GM12801 (cell line): ENCODE results near the gene FSTL4.

Experiments
- CTCF ChIP-seq: IDR thresholded peaks from one replicate; pipeline ENCODE4 v1.5.1; 2011; ENCODE audit warnings: control low read depth; ENCODE audit not compliant: insufficient read length; ENCODE audit errors: extremely low read depth

The FSTL4 gene

GRCh38 chr5:133331941-133332340 lies 280.4 kb downstream of the FSTL4 start:
- TF ChIP-seq CTCF: no peak

DNA sequence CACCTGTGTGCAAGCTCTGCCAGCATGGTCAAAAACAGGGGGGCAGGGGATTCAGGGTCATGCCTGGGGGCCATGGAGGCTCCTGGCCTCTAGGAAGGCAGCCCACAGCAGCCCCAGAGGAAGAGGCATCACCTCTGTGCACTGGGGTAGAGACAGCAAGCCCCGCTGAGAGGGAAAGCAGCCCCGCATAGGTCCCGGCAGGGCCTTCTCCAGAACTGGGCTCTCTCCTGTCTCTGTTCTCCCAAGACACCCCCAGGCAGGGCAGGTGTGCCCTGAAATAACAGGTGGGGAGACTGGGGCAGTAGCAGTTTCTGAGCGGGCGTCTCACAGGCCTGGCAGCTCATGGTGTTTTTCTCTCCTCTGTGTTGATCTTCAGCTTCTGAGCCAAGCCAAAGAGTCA lies 281.4 kb downstream of the FSTL4 start:
- no peak for TF ChIP-seq CTCF

GRCh38 chr5:133328800-133329199 lies 283.5 kb downstream of the FSTL4 start:
- TF ChIP-seq CTCF: no peak

- no peak for TF ChIP-seq CTCF
Measured at GRCh38 chr5:133327946-133328401, 284.4 kb downstream of the FSTL4 start.

DNA sequence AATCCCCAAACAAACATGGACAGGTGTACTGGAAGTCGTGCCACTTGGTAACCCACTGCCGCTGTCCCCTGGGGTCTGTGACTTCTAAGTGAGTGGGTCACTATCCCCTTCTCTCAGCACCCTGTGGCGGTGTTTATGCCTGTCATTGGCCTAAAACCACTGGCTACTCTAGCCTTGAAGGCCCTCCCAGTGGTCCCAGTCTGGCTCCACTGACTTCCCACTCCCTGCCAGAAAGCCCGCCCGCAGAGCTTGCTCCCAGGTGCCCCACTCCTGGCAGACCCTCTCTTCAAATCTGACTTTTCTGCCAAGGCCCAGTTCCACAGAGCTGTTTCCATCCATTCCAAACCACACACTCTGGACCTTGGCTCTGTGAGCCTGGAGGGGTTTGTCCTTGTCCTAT lies 286.0 kb downstream of the FSTL4 start:
- TF ChIP-seq CTCF: no peak

DNA sequence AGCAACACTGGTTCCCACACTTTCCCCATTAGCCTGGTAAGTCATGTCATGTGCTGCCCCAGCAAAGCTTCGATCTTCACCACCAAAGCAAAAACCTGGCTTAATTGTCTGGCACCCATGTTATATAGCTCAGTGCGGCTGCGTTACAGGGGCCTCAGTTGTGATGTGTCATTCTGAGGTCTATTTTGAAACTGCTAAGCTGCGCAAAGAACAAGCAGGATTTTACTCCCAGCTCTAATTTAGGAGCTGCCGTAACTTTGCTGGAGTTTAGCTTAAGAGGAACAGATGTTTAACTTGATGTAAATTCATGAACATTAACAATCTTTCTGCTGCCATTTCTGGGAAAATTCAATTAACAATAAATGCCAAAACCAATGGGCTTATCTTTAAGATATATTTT lies 286.5 kb downstream of the FSTL4 start:
- TF ChIP-seq CTCF: no peak

GRCh38 chr5:133324926-133325325 lies 287.4 kb downstream of the FSTL4 start:
- no peak for TF ChIP-seq CTCF
